Measurements from ENCODE around the gene TCP1.

The TCP1 gene

GRCh38 chr6:159823953-159824352, 34.6 kb upstream of the TCP1 start:
- Histone ChIP-seq H2AFZ (ENCODE audit: low read length) (no peak overlapping the region), H4K20me1 (ENCODE audit: insufficient read depth, low read length) (no peaks in the 10 kb centered on the region), H3K9me2 (replicated peaks; ENCODE audit: insufficient read depth, low read length) (no peaks in the 10 kb centered on the region), H3K36me3 (replicated peaks; ENCODE audit: insufficient read depth, low read length) (no peaks in the 10 kb centered on the region), H3K27ac (ENCODE audit: low read length) (no peak overlapping the region), H3K4me3 (ENCODE audit: low read length) (no peak overlapping the region), H3K9me3 (replicated peaks; ENCODE audit: insufficient read depth, low read length) (no peaks in the 10 kb centered on the region), H3K4me2 (ENCODE audit: low read depth, low read length) (no peak overlapping the region), H3K9ac (ENCODE audit: low read length) (no peak overlapping the region), H3K79me2 (ENCODE audit: low read length) (no peaks in the 10 kb centered on the region), H3K4me1 (ENCODE audit: low read length) (peaks cover 10% of the 10 kb centered on the region), H3F3A (ENCODE audit: insufficient read depth, low read length) (peaks cover 6% of the 10 kb centered on the region; the same call in 1 of the 2 replicates), H3K27me3 (replicated peaks; ENCODE audit: insufficient read depth, low read length) (no peaks in the 10 kb centered on the region)
- DNase-seq = no peak
- TF ChIP-seq EZH2 (optimal IDR thresholded peaks at IDR 0.05; ENCODE audit: low read depth, low read length) = no peak
- TF ChIP-seq EZH2phosphoT487 (IDR thresholded peaks at IDR 0.05; ENCODE audit: low read length) = no peak
- TF ChIP-seq CTCF (IDR thresholded peaks at IDR 0.05; ENCODE audit: low read length) = no peak

GRCh38 chr6:159821726-159822125, 32.3 kb upstream of the TCP1 start:
- Histone ChIP-seq H3K27me3 (replicated peaks; ENCODE audit: insufficient read depth, low read length) (no peaks in the 10 kb centered on the region), H3K27ac (ENCODE audit: low read length) (no peak overlapping the region), H2AFZ (ENCODE audit: low read length) (no peak overlapping the region), H3K79me2 (ENCODE audit: low read length) (no peaks in the 10 kb centered on the region), H3K9me3 (replicated peaks; ENCODE audit: insufficient read depth, low read length) (no peaks in the 10 kb centered on the region), H3K9me2 (replicated peaks; ENCODE audit: insufficient read depth, low read length) (no peaks in the 10 kb centered on the region), H3K4me1 (ENCODE audit: low read length) (peaks cover 10% of the 10 kb centered on the region), H3K9ac (ENCODE audit: low read length) (no peak overlapping the region), H3K36me3 (replicated peaks; ENCODE audit: insufficient read depth, low read length) (no peaks in the 10 kb centered on the region), H3F3A (ENCODE audit: insufficient read depth, low read length) (peaks cover 6% of the 10 kb centered on the region; the same call in 1 of the 2 replicates), H3K4me2 (ENCODE audit: low read depth, low read length) (no peak overlapping the region), H4K20me1 (ENCODE audit: insufficient read depth, low read length) (no peaks in the 10 kb centered on the region), H3K4me3 (ENCODE audit: low read length) (no peak overlapping the region)
- no peak for DNase-seq
- TF ChIP-seq EZH2 (optimal IDR thresholded peaks at IDR 0.05; ENCODE audit: low read depth, low read length) = no peak
- TF ChIP-seq CTCF (IDR thresholded peaks at IDR 0.05; ENCODE audit: low read length) = no peak
- TF ChIP-seq EZH2phosphoT487 (IDR thresholded peaks at IDR 0.05; ENCODE audit: low read length) = no peak

- Histone ChIP-seq H3F3A (ENCODE audit: insufficient read depth, low read length) (peaks cover 6% of the 10 kb centered on the region; the same call in 1 of the 2 replicates), H3K27ac (ENCODE audit: low read length) (no peak overlapping the region), H3K4me3 (ENCODE audit: low read length) (no peak overlapping the region), H3K4me2 (ENCODE audit: low read depth, low read length) (no peak overlapping the region), H3K27me3 (replicated peaks; ENCODE audit: insufficient read depth, low read length) (no peaks in the 10 kb centered on the region), H3K36me3 (replicated peaks; ENCODE audit: insufficient read depth, low read length) (no peaks in the 10 kb centered on the region), H3K79me2 (ENCODE audit: low read length) (no peaks in the 10 kb centered on the region), H3K9me3 (replicated peaks; ENCODE audit: insufficient read depth, low read length) (no peaks in the 10 kb centered on the region), H4K20me1 (ENCODE audit: insufficient read depth, low read length) (no peaks in the 10 kb centered on the region), H3K9ac (ENCODE audit: low read length) (no peak overlapping the region), H3K4me1 (ENCODE audit: low read length) (peaks cover 10% of the 10 kb centered on the region), H2AFZ (ENCODE audit: low read length) (no peak overlapping the region), H3K9me2 (replicated peaks; ENCODE audit: insufficient read depth, low read length) (no peaks in the 10 kb centered on the region)
- TF ChIP-seq EZH2phosphoT487 (IDR thresholded peaks at IDR 0.05; ENCODE audit: low read length) (no peak), EZH2 (optimal IDR thresholded peaks at IDR 0.05; ENCODE audit: low read depth, low read length) (no peak), CTCF (IDR thresholded peaks at IDR 0.05; ENCODE audit: low read length) (no peak)
- no peak for DNase-seq
These were observed 31.7 kb upstream of the TCP1 start for GRCh38 chr6:159821122-159821521.
